Mammary epithelial cell (primary cell): ENCODE measurements around the gene MMP10.

ENCODE experiments used
- EZH2 ChIP-seq: IDR thresholded peaks from 2 replicates; pipeline ENCODE4 v1.6.1; 2012; ENCODE audit warnings: low read length, inconsistent platforms, borderline replicate concordance
- TF ChIP-seq, protein P1 (sequence below), 2 donors: IDR thresholded peaks in 1 of 2; conservative IDR thresholded peaks in 1 of 2; 2 replicates each; pipeline ENCODE4 v1.5.1; 2011 to 2012; ENCODE audit warnings: inconsistent platforms in 2 of 2, low read length in 2 of 2, mild to moderate bottlenecking in 2 of 2, control low read depth in 1 of 2, low read depth in 1 of 2; ENCODE audit not compliant: insufficient read depth in 1 of 2; ENCODE audit errors: extremely low read depth in 1 of 2

DNA sequence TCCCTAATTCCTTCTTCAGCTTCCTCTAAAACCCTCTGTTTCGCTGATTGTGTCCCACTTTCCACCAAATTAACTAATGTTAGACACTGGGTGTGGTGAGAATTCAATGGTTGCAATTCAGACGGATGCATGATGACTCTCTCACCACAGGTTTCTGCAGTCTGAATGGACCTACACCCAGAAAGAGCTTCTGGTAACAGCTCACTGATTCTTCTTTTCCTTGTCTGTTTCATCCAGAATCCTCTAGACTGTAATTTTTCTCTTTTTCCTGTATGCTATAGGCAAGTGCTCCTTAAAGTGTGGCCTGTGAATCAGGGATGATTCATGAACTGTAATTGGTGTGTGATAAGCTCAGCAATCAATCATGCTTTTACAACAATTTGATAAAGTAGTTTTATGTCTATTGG lies 18.1 kb downstream of the MMP10 start:
- TF ChIP-seq, protein P1, sequence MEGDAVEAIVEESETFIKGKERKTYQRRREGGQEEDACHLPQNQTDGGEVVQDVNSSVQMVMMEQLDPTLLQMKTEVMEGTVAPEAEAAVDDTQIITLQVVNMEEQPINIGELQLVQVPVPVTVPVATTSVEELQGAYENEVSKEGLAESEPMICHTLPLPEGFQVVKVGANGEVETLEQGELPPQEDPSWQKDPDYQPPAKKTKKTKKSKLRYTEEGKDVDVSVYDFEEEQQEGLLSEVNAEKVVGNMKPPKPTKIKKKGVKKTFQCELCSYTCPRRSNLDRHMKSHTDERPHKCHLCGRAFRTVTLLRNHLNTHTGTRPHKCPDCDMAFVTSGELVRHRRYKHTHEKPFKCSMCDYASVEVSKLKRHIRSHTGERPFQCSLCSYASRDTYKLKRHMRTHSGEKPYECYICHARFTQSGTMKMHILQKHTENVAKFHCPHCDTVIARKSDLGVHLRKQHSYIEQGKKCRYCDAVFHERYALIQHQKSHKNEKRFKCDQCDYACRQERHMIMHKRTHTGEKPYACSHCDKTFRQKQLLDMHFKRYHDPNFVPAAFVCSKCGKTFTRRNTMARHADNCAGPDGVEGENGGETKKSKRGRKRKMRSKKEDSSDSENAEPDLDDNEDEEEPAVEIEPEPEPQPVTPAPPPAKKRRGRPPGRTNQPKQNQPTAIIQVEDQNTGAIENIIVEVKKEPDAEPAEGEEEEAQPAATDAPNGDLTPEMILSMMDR (conservative IDR thresholded peaks at IDR 0.05 in 1 of 2, IDR thresholded peaks at IDR 0.05 in 1 of 2; ENCODE audit: extremely low read depth in 1 of 2, insufficient read depth in 1 of 2, low read depth in 1 of 2, low read length in 2 of 2) = no peak
- TF ChIP-seq EZH2 = no peak
